Mammary epithelial cell (primary cell): ENCODE measurements around the gene ITPRIPL1.

Experiments used
- EZH2 ChIP-seq: IDR thresholded peaks from 2 replicates; pipeline ENCODE4 v1.6.1; 2012; ENCODE audit warnings: low read length, inconsistent platforms, borderline replicate concordance
- TF ChIP-seq, protein P1 (sequence below), 2 donors: IDR thresholded peaks in 1 of 2; conservative IDR thresholded peaks in 1 of 2; 2 replicates each; pipeline ENCODE4 v1.5.1; 2011 to 2012; ENCODE audit warnings: inconsistent platforms in 2 of 2, low read length in 2 of 2, mild to moderate bottlenecking in 2 of 2, control low read depth in 1 of 2, low read depth in 1 of 2; ENCODE audit not compliant: insufficient read depth in 1 of 2; ENCODE audit errors: extremely low read depth in 1 of 2

- TF ChIP-seq, protein P1, sequence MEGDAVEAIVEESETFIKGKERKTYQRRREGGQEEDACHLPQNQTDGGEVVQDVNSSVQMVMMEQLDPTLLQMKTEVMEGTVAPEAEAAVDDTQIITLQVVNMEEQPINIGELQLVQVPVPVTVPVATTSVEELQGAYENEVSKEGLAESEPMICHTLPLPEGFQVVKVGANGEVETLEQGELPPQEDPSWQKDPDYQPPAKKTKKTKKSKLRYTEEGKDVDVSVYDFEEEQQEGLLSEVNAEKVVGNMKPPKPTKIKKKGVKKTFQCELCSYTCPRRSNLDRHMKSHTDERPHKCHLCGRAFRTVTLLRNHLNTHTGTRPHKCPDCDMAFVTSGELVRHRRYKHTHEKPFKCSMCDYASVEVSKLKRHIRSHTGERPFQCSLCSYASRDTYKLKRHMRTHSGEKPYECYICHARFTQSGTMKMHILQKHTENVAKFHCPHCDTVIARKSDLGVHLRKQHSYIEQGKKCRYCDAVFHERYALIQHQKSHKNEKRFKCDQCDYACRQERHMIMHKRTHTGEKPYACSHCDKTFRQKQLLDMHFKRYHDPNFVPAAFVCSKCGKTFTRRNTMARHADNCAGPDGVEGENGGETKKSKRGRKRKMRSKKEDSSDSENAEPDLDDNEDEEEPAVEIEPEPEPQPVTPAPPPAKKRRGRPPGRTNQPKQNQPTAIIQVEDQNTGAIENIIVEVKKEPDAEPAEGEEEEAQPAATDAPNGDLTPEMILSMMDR (conservative IDR thresholded peaks at IDR 0.05 in 1 of 2, IDR thresholded peaks at IDR 0.05 in 1 of 2; ENCODE audit: extremely low read depth in 1 of 2, insufficient read depth in 1 of 2, low read depth in 1 of 2, low read length in 2 of 2) = no peak
- no peak for TF ChIP-seq EZH2
Measured at GRCh38 chr2:96353032-96353561, 28.0 kb downstream of the ITPRIPL1 start.
